HEK293T (cell line): ENCODE data around the gene BNIP2.

ENCODE experiments used
- CTCF ChIA-PET: fragments of 350-600 bp; formaldehyde crosslinking; extraction: SDS; loops from one replicate; lab custom pipeline; 2021; ENCODE audit warnings: antibody characterized with exemption, inconsistent platforms; lab: Yijun Ruan, JAX
- POLR2A ChIA-PET: fragments of 350-600 bp; formaldehyde crosslinking; extraction: SDS; loops from one replicate; lab custom pipeline; 2020; ENCODE audit warnings: antibody characterized with exemption, inconsistent platforms; lab: Yijun Ruan, JAX
- DNase-seq: peaks from one replicate; pipeline ENCODE4 v3.0.0; 2012; ENCODE audit warnings: mixed read lengths; ENCODE audit errors: extremely low spot score
- ARNT ChIP-seq: fragments of 450-650 bp; IDR thresholded peaks from 2 replicates; pipeline ENCODE4 v1.6.1; 2017; ENCODE audit warnings: mild to moderate bottlenecking
- BHLHE40 ChIP-seq: fragments of 450-650 bp; IDR thresholded peaks from 2 replicates; pipeline ENCODE4 v1.6.1; 2016; ENCODE audit warnings: mild to moderate bottlenecking, moderate library complexity, borderline replicate concordance
- CTBP1 ChIP-seq: fragments of 450-650 bp; IDR thresholded peaks from 2 replicates; pipeline ENCODE4 v1.6.1; 2016; ENCODE audit warnings: borderline replicate concordance
- ELF4 ChIP-seq: fragments of 450-650 bp; IDR thresholded peaks from 2 replicates; pipeline ENCODE4 v1.6.1; 2017; ENCODE audit warnings: antibody characterized with exemption
- FOXA1 ChIP-seq: fragments of 450-650 bp; IDR thresholded peaks from 2 replicates; pipeline ENCODE4 v1.6.1; 2016; ENCODE audit warnings: mild to moderate bottlenecking
- FOXK2 ChIP-seq: fragments of 450-650 bp; IDR thresholded peaks from 2 replicates; pipeline ENCODE4 v1.6.1; 2016; ENCODE audit warnings: mild to moderate bottlenecking
- FOXM1 ChIP-seq: fragments of 450-650 bp; IDR thresholded peaks from 2 replicates; pipeline ENCODE4 v1.6.1; 2017; ENCODE audit warnings: mild to moderate bottlenecking, borderline replicate concordance
- HDGF ChIP-seq: fragments of 450-650 bp; IDR thresholded peaks from 2 replicates; pipeline ENCODE4 v1.6.1; 2017; ENCODE audit warnings: antibody characterized with exemption, borderline replicate concordance
- L3MBTL2 ChIP-seq: fragments of 450-650 bp; conservative IDR thresholded peaks from 2 replicates; pipeline ENCODE4 v1.6.1; 2016; ENCODE audit warnings: mild to moderate bottlenecking
- LEF1 ChIP-seq: fragments of 450-650 bp; IDR thresholded peaks from 2 replicates; pipeline ENCODE4 v1.6.1; 2017; ENCODE audit warnings: mild to moderate bottlenecking, borderline replicate concordance
- NFRKB ChIP-seq: fragments of 450-650 bp; IDR thresholded peaks from 2 replicates; pipeline ENCODE4 v1.6.1; 2016; ENCODE audit warnings: mild to moderate bottlenecking, moderate library complexity
- SP1 ChIP-seq: fragments of 450-650 bp; IDR thresholded peaks from 2 replicates; pipeline ENCODE4 v1.6.1; 2017
- SUZ12 ChIP-seq: fragments of 450-650 bp; IDR thresholded peaks from 2 replicates; pipeline ENCODE4 v1.6.1; 2016; ENCODE audit warnings: mild to moderate bottlenecking
- TARDBP ChIP-seq: fragments of 450-650 bp; IDR thresholded peaks from 2 replicates; pipeline ENCODE4 v1.6.1; 2016
- ZNF384 ChIP-seq: fragments of 450-650 bp; IDR thresholded peaks from 2 replicates; pipeline ENCODE4 v1.6.1; 2016
- TF ChIP-seq, protein P1 (sequence below): fragments of 450-650 bp; IDR thresholded peaks from 2 replicates; pipeline ENCODE4 v1.6.1; 2016

The BNIP2 gene

DNA sequence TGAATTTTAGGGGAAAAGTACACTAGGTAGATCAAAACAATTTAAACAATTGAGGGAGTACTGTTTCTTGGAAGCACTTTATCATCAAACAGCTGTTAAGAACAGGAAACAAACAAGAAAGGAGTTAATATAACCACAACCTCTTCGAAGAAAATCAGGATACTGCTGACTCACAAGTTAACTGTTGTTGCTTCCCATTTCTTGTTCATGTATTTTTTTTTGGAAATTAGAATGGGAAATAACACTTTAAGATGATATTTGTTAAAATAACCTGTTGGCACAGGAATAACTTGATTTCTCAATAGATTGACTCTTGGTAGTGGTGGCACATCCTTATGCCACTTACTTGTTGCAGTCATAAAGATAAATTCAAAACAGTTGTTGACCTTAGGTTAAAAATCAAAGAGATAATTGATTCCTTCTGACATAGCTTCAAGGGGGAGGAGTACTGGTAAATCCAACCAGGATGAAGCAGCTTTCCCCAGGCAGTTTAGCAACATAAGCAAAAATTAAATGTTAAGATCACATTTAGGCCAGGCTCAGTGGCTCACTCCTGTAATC lies 3.3 kb downstream of the BNIP2 start:
- TF ChIP-seq ELF4 (no peak), SUZ12 (no peak), ZNF384 (no peak), LEF1 (no peak), BHLHE40 (no peak), ARNT (no peak), TARDBP (no peak), HDGF (no peak), CTBP1 (no peak)
- TF ChIP-seq, protein P1, sequence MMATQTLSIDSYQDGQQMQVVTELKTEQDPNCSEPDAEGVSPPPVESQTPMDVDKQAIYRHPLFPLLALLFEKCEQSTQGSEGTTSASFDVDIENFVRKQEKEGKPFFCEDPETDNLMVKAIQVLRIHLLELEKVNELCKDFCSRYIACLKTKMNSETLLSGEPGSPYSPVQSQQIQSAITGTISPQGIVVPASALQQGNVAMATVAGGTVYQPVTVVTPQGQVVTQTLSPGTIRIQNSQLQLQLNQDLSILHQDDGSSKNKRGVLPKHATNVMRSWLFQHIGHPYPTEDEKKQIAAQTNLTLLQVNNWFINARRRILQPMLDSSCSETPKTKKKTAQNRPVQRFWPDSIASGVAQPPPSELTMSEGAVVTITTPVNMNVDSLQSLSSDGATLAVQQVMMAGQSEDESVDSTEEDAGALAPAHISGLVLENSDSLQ = no peak
- ChIA-PET POLR2A (no interaction called here), CTCF (no interaction called here)
- no peak for DNase-seq

DNA sequence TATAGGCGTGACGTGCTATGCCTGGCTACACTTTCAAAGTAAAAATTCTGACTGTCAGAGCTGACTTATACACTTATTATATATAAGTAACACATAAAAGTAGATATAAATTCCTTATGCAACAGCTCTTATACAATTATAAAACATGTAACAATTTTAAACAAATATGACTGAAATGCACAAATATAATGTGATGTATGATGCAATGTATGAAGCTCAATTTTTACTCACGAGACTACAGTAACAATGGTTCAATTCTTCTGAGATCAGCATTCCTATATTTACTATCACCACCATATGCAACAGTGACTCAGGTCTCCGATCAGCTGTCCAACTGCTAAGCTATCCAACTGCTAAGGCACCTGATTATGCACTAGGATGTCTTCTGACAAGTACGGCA lies 8.2 kb downstream of the BNIP2 start:
- DNase-seq = no peak
- ChIA-PET CTCF (interaction anchor here (0.6 kb wide), 1 partner anchor 148 kb away, joined by 4 read pairs; no protein-coding TSS in a partner anchor), POLR2A (interaction anchor here (1.6 kb wide), 1 partner anchor 8 kb away, joined by 6 read pairs; the partner anchor contains the start of gene BNIP2)
- TF ChIP-seq CTBP1 (no peak), FOXK2 (no peak), ZNF384 (no peak), ELF4 (no peak), SUZ12 (no peak), TARDBP (no peak), HDGF (no peak), LEF1 (no peak), SP1 (no peak), BHLHE40 (no peak), FOXA1 (no peak), NFRKB (no peak), ARNT (no peak), L3MBTL2 (no peak), FOXM1 (no peak)
- TF ChIP-seq, protein P1 = no peak

DNA sequence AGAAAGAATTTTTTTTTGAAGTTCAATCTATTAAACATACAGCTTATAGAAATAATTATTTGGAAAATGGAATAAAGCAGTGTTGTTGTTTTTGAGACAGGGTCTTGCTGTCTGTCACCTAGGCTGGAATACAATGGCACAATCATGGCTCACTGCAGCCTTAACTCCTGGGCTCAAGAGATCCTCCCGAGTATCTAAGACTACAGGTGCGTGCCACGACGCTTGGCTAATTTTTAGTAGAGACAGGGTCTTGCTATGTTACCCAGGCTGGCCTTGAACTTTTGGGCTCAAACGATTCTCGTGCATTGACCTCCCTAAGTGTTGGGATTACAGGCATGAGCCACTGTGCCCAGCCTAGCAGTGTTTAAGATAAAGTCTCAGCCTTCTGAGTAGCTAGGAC lies 8.8 kb downstream of the BNIP2 start:
- CTCF ChIA-PET = no interaction called here
- no peak for TF ChIP-seq NFRKB
- TF ChIP-seq CTBP1 = no peak
- TF ChIP-seq SP1 = no peak
- TF ChIP-seq ARNT = no peak
- TF ChIP-seq FOXA1 = no peak
- no peak for TF ChIP-seq ZNF384
- POLR2A ChIA-PET = interaction anchor here (1.6 kb wide), 1 partner anchor 9 kb away, joined by 6 read pairs; the partner anchor contains the start of gene BNIP2
- DNase-seq = no peak

DNA sequence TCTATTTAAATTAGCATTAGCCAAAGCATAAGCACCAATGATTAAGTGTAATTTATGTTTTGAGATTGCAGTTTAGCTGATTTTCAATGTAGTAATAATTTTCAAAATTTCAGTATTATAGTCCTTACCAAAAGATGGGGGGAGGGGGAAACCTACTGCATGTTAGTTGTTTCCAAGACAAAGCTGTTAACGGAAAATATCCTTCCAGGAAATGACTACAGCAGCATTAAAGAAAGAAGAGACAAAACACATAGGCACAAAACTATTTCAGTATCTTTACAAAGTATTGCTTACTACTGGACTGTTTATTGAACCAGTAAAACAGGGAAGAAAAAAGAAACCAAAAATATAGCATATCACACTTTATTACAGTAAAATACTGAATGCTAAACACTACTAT lies 10.5 kb downstream of the BNIP2 start:
- ChIA-PET CTCF (interaction anchor here (0.6 to 0.7 kb wide), 2 partner anchors 28 to 1948 kb away, joined by 3 to 5 read pairs; no protein-coding TSS in a partner anchor), POLR2A (no interaction called here)
- no peak for TF ChIP-seq LEF1
- TF ChIP-seq, protein P1 = no peak
- no peak for TF ChIP-seq NFRKB
- no peak for TF ChIP-seq ZNF384
- TF ChIP-seq ELF4 = no peak
- no peak for TF ChIP-seq SUZ12
- no peak for TF ChIP-seq L3MBTL2
- no peak for TF ChIP-seq FOXK2
- no peak for TF ChIP-seq HDGF
- TF ChIP-seq ARNT = no peak
- no peak for TF ChIP-seq TARDBP
- TF ChIP-seq FOXM1 = no peak
- no peak for TF ChIP-seq BHLHE40
- no peak for DNase-seq

DNA sequence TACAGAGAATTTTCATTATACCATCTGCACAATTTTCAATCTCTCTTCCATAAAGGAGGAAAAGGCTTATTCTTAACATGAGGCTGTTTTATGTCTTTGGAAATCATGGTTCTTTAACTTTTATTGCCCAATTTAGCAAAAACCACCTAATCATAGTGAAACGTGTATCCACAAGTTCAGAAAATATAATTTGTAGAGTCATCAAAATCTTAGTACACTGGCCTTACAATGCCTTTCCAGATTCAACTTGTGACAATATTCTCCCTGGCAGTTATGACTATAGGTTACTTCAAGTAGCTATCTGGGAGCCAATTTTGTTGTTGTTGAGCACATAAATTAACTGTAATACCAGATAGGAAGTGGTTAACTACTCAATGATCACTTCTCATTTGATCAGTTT lies 10.9 kb downstream of the BNIP2 start:
- ChIA-PET POLR2A (no interaction called here), CTCF (interaction anchor here (0.7 kb wide), 1 partner anchor 27 kb away, joined by 5 read pairs; no protein-coding TSS in a partner anchor)
- TF ChIP-seq SP1 (no peak), FOXM1 (no peak), SUZ12 (no peak), ZNF384 (no peak), NFRKB (no peak), BHLHE40 (no peak), FOXA1 (no peak), CTBP1 (no peak), L3MBTL2 (no peak), LEF1 (no peak), ARNT (no peak), TARDBP (no peak)
- TF ChIP-seq, protein P1 = no peak
- DNase-seq = no peak
